Activated naive CD8-positive, alpha-beta T cell (primary cell): ENCODE measurements around the gene DTNBP1.
A peak's percentile ranks its signal among the peaks of the same experiment; 100 is the strongest.

Source experiments
- H3K27ac Mint-ChIP-seq: one replicate; pipeline ENCODE4 v1.8.0; 2021; ENCODE audit warnings: mixed read lengths
- H3K27me3 Mint-ChIP-seq: one replicate; pipeline ENCODE4 v1.8.0; 2021; ENCODE audit warnings: mixed read lengths
- H3K36me3 Mint-ChIP-seq: one replicate; pipeline ENCODE4 v1.8.0; 2021; ENCODE audit warnings: mixed read lengths
- H3K4me1 Mint-ChIP-seq: one replicate; pipeline ENCODE4 v1.8.0; 2021; ENCODE audit warnings: low read depth, mixed read lengths
- H3K4me3 Mint-ChIP-seq: one replicate; pipeline ENCODE4 v1.8.0; 2021; ENCODE audit warnings: mild to moderate bottlenecking, mixed read lengths
- H3K9me3 Mint-ChIP-seq: one replicate; pipeline ENCODE4 v1.8.0; 2021; ENCODE audit warnings: low read depth, mixed read lengths

Gene DTNBP1

DNA sequence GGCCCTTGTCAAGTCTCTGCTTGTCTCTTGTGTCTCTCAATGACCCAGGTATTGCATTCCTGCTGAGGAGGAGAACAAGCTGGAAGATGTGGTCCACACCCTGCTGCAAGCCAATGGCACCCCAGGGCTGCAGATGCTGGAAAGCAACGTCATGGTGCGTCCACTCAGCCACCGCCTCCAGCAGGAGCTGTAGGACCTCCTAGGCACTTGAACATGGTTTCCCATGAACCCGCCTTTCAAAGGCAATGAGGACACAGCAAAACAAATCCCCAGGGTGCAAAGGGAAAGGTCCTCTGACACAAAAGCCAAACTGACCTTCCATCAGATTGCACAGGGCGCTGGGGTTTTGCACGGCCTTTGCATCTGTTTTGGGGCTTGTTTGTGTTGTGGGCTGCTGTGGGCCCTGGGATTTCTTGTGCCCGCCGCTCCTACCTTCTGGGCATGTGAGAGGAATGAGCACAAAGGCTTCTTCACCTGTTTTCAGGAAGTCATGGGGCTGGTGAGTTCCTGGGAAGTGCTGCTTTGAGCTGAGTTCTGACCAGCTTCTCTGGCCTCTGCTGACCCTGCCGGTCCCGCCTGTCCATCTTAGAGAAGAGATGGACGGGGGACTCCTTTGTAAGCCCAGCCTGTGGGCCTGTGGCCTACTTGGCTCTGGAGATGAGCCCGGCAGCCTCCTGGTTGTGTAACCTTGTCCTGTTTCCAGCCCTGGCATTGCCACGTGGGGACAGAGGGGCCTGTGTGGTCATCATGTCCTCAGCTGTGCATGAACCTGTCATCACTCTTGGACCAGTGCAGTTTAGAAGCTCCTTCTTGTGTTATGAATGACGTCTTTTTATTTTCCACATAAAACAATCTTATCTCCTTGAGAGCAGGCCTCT lies 151.3 kb downstream of the DTNBP1 start:
- Mint-ChIP-seq H3K9me3 (no peaks in the 10 kb centered on the region), H3K27me3 (no peaks in the 10 kb centered on the region), H3K4me3 (no peak overlapping the region), H3K4me1 (no peaks in the 10 kb centered on the region), H3K27ac (peak overlapping the region; percentile 34), H3K36me3 (peaks cover 5% of the 10 kb centered on the region)

GRCh38 chr6:15510536-15511247 lies 152.1 kb downstream of the DTNBP1 start:
- H3K27ac Mint-ChIP-seq, result peak overlapping the region; percentile 34
- no peaks in the 10 kb centered on the region for H3K27me3 Mint-ChIP-seq
- peaks cover 5% of the 10 kb centered on the region for H3K36me3 Mint-ChIP-seq
- no peaks in the 10 kb centered on the region for H3K9me3 Mint-ChIP-seq
- no peak overlapping the region for H3K4me3 Mint-ChIP-seq
- no peaks in the 10 kb centered on the region for H3K4me1 Mint-ChIP-seq

DNA sequence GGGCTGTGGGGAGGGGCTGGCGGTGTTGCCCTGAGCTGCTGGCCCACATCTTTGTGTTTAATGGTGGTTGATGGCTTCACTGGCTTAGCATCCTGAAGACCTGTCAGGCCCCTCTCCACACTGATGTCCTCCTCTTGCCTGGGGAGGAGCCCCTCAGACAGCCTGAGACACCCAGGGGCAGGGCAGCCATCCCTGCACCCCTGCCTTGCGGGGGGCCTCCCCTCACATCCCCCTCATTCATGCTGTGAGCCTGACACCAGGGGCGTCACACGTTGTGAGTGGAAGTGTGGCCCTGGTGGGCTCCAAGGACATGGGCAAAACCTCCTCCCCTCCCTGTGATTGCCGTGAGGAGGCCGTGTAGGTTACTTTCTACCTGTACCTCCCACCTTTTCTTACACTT lies 152.7 kb downstream of the DTNBP1 start:
- no peaks in the 10 kb centered on the region for H3K4me1 Mint-ChIP-seq
- H3K27ac Mint-ChIP-seq, result peak overlapping the region; percentile 50
- no peaks in the 10 kb centered on the region for H3K27me3 Mint-ChIP-seq

GRCh38 chr6:15509335-15509933 lies 153.4 kb downstream of the DTNBP1 start:
- Mint-ChIP-seq H3K36me3 (peaks cover 7% of the 10 kb centered on the region), H3K4me3 (no peak overlapping the region), H3K9me3 (no peaks in the 10 kb centered on the region), H3K4me1 (no peaks in the 10 kb centered on the region), H3K27me3 (no peaks in the 10 kb centered on the region), H3K27ac (peak overlapping the region; percentile 50)

More for the DNA sequence above, 152.7 kb downstream of the DTNBP1 start:
- H3K4me3 Mint-ChIP-seq, result no peak overlapping the region
- H3K9me3 Mint-ChIP-seq, result no peaks in the 10 kb centered on the region
- H3K36me3 Mint-ChIP-seq, result peaks cover 5% of the 10 kb centered on the region

GRCh38 chr6:15508931-15509330 lies 153.9 kb downstream of the DTNBP1 start:
- H3K9me3 Mint-ChIP-seq, result no peaks in the 10 kb centered on the region
- no peak overlapping the region for H3K4me3 Mint-ChIP-seq
- no peaks in the 10 kb centered on the region for H3K4me1 Mint-ChIP-seq
- H3K27ac Mint-ChIP-seq, result peak overlapping the region; percentile 50
- no peaks in the 10 kb centered on the region for H3K27me3 Mint-ChIP-seq
- peaks cover 9% of the 10 kb centered on the region for H3K36me3 Mint-ChIP-seq

DNA sequence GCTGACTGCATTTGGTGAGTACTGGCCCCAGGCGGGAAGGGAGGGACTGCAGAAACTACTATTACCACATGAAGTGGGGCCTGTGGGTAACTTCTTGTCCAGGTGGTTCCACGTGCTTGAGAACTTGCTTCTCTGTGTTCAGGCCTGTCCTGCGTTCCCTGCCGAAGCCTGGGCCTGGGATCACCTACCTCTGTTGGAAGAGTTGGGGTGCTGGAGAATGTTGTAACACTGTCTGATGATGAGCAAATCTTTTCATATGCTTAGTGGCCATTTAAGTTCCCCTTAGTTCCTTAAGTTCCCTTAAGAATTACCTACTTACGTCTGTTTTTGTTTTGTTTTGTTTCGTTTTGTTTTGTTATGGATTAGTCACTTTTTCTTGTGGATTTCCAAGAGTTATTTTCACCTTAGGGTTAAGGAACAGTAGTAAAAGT lies 154.4 kb downstream of the DTNBP1 start:
- Mint-ChIP-seq H3K36me3 (peaks cover 7% of the 10 kb centered on the region), H3K4me1 (no peaks in the 10 kb centered on the region), H3K4me3 (no peak overlapping the region)

GRCh38 chr6:15507746-15508145 lies 155.1 kb downstream of the DTNBP1 start:
- Mint-ChIP-seq H3K4me3 (no peak overlapping the region), H3K4me1 (no peaks in the 10 kb centered on the region), H3K9me3 (no peaks in the 10 kb centered on the region)

More for the DNA sequence above, 154.4 kb downstream of the DTNBP1 start:
- peak overlapping the region; percentile 54 for H3K27ac Mint-ChIP-seq
- no peaks in the 10 kb centered on the region for H3K9me3 Mint-ChIP-seq
- H3K27me3 Mint-ChIP-seq, result no peaks in the 10 kb centered on the region

DNA sequence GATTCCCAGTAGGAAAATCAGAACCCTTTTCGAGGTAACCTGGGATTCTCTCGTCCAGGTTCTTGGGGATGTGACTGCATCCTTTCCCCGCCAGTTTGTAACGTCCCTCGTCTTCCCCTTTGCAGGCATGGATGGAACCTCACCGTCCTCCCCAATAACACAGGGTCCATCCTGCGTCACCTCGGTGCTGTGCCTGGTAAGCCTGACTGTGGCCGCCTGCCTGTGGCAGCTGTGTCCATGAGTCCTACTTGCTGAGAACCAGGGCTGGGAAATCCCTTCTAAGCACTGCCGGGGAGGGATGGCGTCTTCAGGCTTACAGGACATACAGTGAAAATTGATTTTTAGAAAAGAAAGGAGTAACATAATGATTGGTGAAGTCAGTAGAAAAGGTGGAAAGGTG lies 155.6 kb downstream of the DTNBP1 start:
- H3K27ac Mint-ChIP-seq, result peak overlapping the region; percentile 73
- H3K4me3 Mint-ChIP-seq, result no peak overlapping the region
- no peaks in the 10 kb centered on the region for H3K4me1 Mint-ChIP-seq
- H3K36me3 Mint-ChIP-seq, result peaks cover 5% of the 10 kb centered on the region
- no peaks in the 10 kb centered on the region for H3K27me3 Mint-ChIP-seq
- no peaks in the 10 kb centered on the region for H3K9me3 Mint-ChIP-seq

More at GRCh38 chr6:15507746-15508145, 155.1 kb downstream of the DTNBP1 start:
- H3K27me3 Mint-ChIP-seq, result no peaks in the 10 kb centered on the region
- peaks cover 7% of the 10 kb centered on the region for H3K36me3 Mint-ChIP-seq
- no peak overlapping the region for H3K27ac Mint-ChIP-seq

DNA sequence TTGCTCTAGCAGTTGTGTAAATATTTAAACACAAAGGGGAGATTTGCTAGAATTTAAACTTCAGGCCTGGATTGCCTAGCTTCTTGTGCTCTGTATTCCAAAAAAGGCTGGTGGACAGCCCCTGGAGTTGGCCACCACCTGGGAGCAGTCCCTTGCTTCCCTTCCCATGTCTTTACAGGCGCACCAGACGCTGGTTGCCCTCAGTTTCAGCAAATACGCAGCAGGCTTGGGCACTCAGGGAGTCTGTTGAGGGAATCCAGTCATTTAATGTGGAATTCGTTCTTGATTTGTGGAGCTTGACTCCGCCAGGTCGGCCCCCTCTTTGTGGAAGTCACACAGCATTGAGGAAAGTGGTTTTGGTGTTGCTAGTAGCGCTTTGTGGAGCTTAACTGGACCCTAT lies 156.8 kb downstream of the DTNBP1 start:
- Mint-ChIP-seq H3K36me3 (peaks cover 4% of the 10 kb centered on the region), H3K27ac (no peak overlapping the region), H3K4me1 (no peaks in the 10 kb centered on the region), H3K4me3 (no peak overlapping the region), H3K9me3 (no peaks in the 10 kb centered on the region), H3K27me3 (no peaks in the 10 kb centered on the region)

GRCh38 chr6:15505463-15505918 lies 157.3 kb downstream of the DTNBP1 start:
- no peak overlapping the region for H3K4me3 Mint-ChIP-seq
- no peaks in the 10 kb centered on the region for H3K9me3 Mint-ChIP-seq
- H3K27me3 Mint-ChIP-seq, result no peaks in the 10 kb centered on the region
- peaks cover 4% of the 10 kb centered on the region for H3K36me3 Mint-ChIP-seq
- H3K27ac Mint-ChIP-seq, result no peak overlapping the region
- no peaks in the 10 kb centered on the region for H3K4me1 Mint-ChIP-seq

DNA sequence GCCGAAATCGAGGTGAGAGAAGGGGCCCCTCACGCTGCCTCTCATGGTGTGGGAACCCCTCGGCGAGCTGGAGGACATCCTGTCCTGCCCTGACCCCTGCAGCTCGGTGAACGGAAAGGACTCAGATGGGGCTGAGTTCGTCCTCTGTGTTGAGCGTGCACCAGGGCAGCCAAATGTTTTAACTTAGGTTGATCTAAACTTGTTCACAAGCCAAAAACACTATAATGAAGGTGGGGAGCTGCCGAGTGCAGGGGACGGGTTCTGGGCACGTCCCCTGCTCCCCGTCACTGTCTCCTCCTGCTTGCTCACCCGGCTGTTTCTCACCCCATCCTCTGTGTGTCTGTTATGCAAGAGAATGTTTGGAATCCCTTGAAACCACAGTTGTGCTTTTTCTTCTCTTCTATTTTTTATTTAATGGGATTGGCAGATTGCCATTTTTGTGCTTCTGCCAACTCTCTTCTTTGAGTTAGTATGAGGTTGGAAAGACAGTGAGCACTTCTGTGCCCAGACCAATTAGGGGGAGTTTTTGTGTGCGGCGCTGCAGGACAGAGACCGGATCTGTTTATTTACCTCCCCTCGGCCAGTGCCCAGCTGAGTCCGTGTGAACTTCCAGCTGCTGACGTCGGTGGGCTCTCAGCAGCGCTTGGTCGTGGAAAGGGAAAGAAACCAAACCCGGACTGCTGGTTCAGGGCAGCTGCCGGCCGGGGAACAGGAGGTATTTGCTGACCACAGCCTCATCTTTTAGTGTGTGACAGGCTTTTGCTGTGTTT lies 158.1 kb downstream of the DTNBP1 start:
- Mint-ChIP-seq H3K27me3 (no peaks in the 10 kb centered on the region), H3K27ac (peak overlapping the region; percentile 46), H3K4me1 (no peaks in the 10 kb centered on the region), H3K4me3 (no peak overlapping the region), H3K9me3 (no peaks in the 10 kb centered on the region), H3K36me3 (peaks cover 4% of the 10 kb centered on the region)

DNA sequence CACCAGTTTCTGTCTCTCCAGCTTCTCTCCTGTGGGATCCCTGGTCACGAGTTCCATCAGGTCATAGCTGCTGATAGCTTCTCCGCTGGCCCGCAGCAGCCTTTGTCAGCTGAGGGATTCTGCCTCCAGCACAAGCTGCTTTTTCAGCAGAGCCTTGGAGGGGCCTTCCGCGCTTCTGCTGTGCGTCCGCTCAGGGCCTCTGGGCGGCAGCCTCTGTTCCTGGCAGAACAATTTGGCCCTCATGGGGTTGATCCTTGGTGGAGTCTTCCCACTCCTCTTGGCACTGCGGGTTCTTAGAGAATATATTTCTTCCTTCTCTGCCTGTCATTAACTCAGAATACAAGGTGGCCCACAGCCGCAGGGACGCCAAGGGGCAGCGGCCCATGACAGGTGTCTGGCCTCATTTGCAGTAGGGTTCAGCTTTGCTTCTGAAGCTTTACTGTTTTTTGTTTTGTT lies 158.8 kb downstream of the DTNBP1 start:
- Mint-ChIP-seq H3K4me1 (no peaks in the 10 kb centered on the region), H3K4me3 (no peak overlapping the region), H3K36me3 (peaks cover 4% of the 10 kb centered on the region), H3K27me3 (no peaks in the 10 kb centered on the region), H3K9me3 (no peaks in the 10 kb centered on the region), H3K27ac (no peak overlapping the region)

- Mint-ChIP-seq H3K4me3 (no peak overlapping the region), H3K27ac (no peak overlapping the region), H3K9me3 (no peaks in the 10 kb centered on the region), H3K36me3 (peaks cover 4% of the 10 kb centered on the region), H3K27me3 (no peaks in the 10 kb centered on the region), H3K4me1 (no peaks in the 10 kb centered on the region)
These were observed 159.5 kb downstream of the DTNBP1 start for GRCh38 chr6:15503346-15503680.

- no peaks in the 10 kb centered on the region for H3K9me3 Mint-ChIP-seq
- no peak overlapping the region for H3K4me3 Mint-ChIP-seq
- H3K27ac Mint-ChIP-seq, result no peak overlapping the region
- H3K36me3 Mint-ChIP-seq, result peaks cover 6% of the 10 kb centered on the region
- H3K27me3 Mint-ChIP-seq, result no peaks in the 10 kb centered on the region
- no peaks in the 10 kb centered on the region for H3K4me1 Mint-ChIP-seq
These were observed 160.1 kb downstream of the DTNBP1 start for GRCh38 chr6:15502446-15503345.
